Pancreas (tissue), 10 donors: Measurements from ENCODE around the gene KLF6. TPM values are rescaled to one million over a fixed set of nuclear protein-coding genes. Genes with fewer than 3 reads are reported as not detected.

Experiments used
- ATAC-seq, 4 donors: fragments of 200-7000 bp; cut with Tn5 transposase; one replicate each; pipeline versions ENCODE4 v1.8.0 to v1.9.1; 2020; ENCODE audit warnings: mild to moderate bottlenecking in 4 of 4, moderate library complexity in 4 of 4
- DNase-seq, 6 donors: peaks; one replicate each; pipeline ENCODE4 v3.0.0-alpha.2; 2020
- FAIRE-seq: peaks from 2 replicates; lab custom pipeline; 2012; peaks lifted over from hg19 to GRCh38; lab: Jason Lieb, UNC
- H3K27ac ChIP-seq, 4 donors: fragments of 200-600 bp; sonication (generic); 1 replicate in 3 of 4; 2 replicates in 1 of 4; pipeline versions ENCODE4 v1.5.0 to v1.8.0; 2020
- H3K27me3 ChIP-seq, 4 donors: fragments of 200-600 bp; one replicate each; pipeline ENCODE4 v1.8.0; 2021
- H3K36me3 ChIP-seq, 3 donors: fragments of 200-600 bp; sonication (generic) in 1 of 3; one replicate each; pipeline versions ENCODE4 v1.5.0 to v1.8.0; 2020 to 2021
- H3K4me1 ChIP-seq, 3 donors: fragments of 200-600 bp; one replicate each; pipeline ENCODE4 v1.8.0; 2021
- H3K4me3 ChIP-seq, 4 donors: fragments of 200-600 bp; sonication (generic) in 2 of 4; one replicate each; pipeline versions ENCODE4 v1.5.0 to v1.8.0; 2020 to 2021
- H3K9me3 ChIP-seq, 4 donors: fragments of 200-600 bp; one replicate each; pipeline ENCODE4 v1.8.0; 2021
- CTCF ChIP-seq, 4 donors: fragments of 200-600 bp; sonication (generic) in 3 of 4; IDR thresholded peaks; one replicate each; pipeline versions ENCODE4 v1.5.0 to v1.8.0; 2021; ENCODE audit warnings: antibody characterized with exemption in 4 of 4
- WGBS, 2 donors: extraction: QIAGEN DNeasy Blood & Tissue Kit; methylation state at CpG; one replicate each; pipeline ENCODE4 v1.1.7; 2013; 5-methylcytosine and 5-hydroxymethylcytosine counted together
- intact Hi-C, 3 donors: fragments of 100-400 bp; cut with DNase I; formaldehyde crosslinking; loops; one replicate each; pipeline versions ENCODE4 v1.11.1 to v1.14.2; 2022
- polyA plus RNA-seq, 2 donors: library from polyadenylated mRNA; stranded (reverse); fragments of 200-250 nt; gene quantifications; one replicate each; pipeline ENCODE4 v1.2.3, GENCODE V29; 2013
- total RNA-seq, 6 donors: library from RNA; stranded (reverse); fragmentation: NEBNext Ultra II Directional in 4 of 6; extraction: Animal tissue kit (Norgen Biotek cat#: 25700) in 4 of 6; gene quantifications; one replicate each; pipeline versions ENCODE4 v1.2.1 to v1.2.4, GENCODE V29; 2021 to 2023
- donor health status: healthy with polysubstance abuse.
- donor health status: DM: no; HTN: no; CAD: no; lungs with moderate emphysema.
- donor health status: DM: no; HTN: no; CAD: no.
- donor health status: control.
- donor health status: control.
- donor health status: Bipolar disorder and iron deficiency.
- donor health status: DM: yes; HTN: yes; CAD: no.
- donor health status: DM: no; HTN: no; CAD: no.
- donor health status: DM: no; HTN: no; CAD: no.
- donor health status: DM: yes; HTN: yes; CAD: no.

Gene KLF6
- total RNA-seq (100 to 1,000 TPM in 1 of 6 donors, 10 to 100 TPM in 5; 41.2 to 157 (median 70.5) TPM), polyA plus RNA-seq (10 to 100 TPM; 29.0 to 41.0 TPM)

- no peak for FAIRE-seq
- ATAC-seq, result peak; percentile 21 to 49 (median 24)
- no peak for TF ChIP-seq CTCF (IDR thresholded peaks at IDR 0.05)
- H3K9me3 ChIP-seq, result no peaks in the 10 kb centered on the region
- peak in 5 of 6 donors; percentile 65 to 89 (median 76) for DNase-seq
- intact Hi-C loops, result no loop called here
- H3K4me3 ChIP-seq, result peak within 1 kb of the TSS; percentile 67 to 97 (median 88)
- H3K4me1 ChIP-seq, result peaks cover 7 to 27% (median 26%) of the 10 kb centered on the region in 3 donors
- WGBS, 2 donors, result 0% methylated on average over 68 to 69 of the region's 69 CpGs
- no peaks in the 10 kb centered on the region for H3K27me3 ChIP-seq
- H3K36me3 ChIP-seq, result peaks cover 0 to 25% (median 16%) of the 10 kb centered on the region in 3 donors
- H3K27ac ChIP-seq, result peak within 1 kb of the TSS; percentile 100
These were observed at the start of gene KLF6 for GRCh38 chr10:3784510-3785250. KLF6 (minus strand) TSS chr10:3785209; CDS start chr10:3785014, 195 bp downstream.

- DNase-seq (no peak), FAIRE-seq (no peak), ATAC-seq (no peak)
- Histone ChIP-seq H3K36me3 (no peaks in the 10 kb centered on the region), H3K4me3 (no peak overlapping the region), H3K27ac (no peak overlapping the region), H3K27me3 (no peaks in the 10 kb centered on the region), H3K9me3 (no peaks in the 10 kb centered on the region), H3K4me1 (peaks cover 0 to 5% (median 5%) of the 10 kb centered on the region in 3 donors)
- WGBS, 2 donors, result 85 to 94% methylated on average over 6 of the region's 6 CpGs
- intact Hi-C loops, result no loop called here
- no peak for TF ChIP-seq CTCF (IDR thresholded peaks at IDR 0.05)
These were observed 49.4 kb upstream of the KLF6 start for GRCh38 chr10:3834404-3834803.

GRCh38 chr10:3833046-3833445, 48.0 kb upstream of the KLF6 start:
- H3K9me3 ChIP-seq, result no peaks in the 10 kb centered on the region
- H3K27ac ChIP-seq, result no peak overlapping the region
- peaks cover 0 to 5% (median 5%) of the 10 kb centered on the region in 3 donors for H3K4me1 ChIP-seq
- FAIRE-seq (no peak), ATAC-seq (no peak), DNase-seq (no peak)
- TF ChIP-seq CTCF (IDR thresholded peaks at IDR 0.05), result no peak
- intact Hi-C loops, result no loop called here
- no peaks in the 10 kb centered on the region for H3K27me3 ChIP-seq
- H3K36me3 ChIP-seq, result no peaks in the 10 kb centered on the region
- no peak overlapping the region for H3K4me3 ChIP-seq
- WGBS, 2 donors, result 85 to 91% methylated on average over 6 of the region's 6 CpGs

- ATAC-seq, result no peak
- intact Hi-C loops, result no loop called here
- WGBS, 2 donors, result 85 to 93% methylated on average over 5 of the region's 5 CpGs
- Histone ChIP-seq H3K4me1 (peaks cover 0 to 5% (median 5%) of the 10 kb centered on the region in 3 donors), H3K27ac (no peak overlapping the region), H3K36me3 (no peaks in the 10 kb centered on the region), H3K9me3 (no peaks in the 10 kb centered on the region), H3K4me3 (no peak overlapping the region), H3K27me3 (no peaks in the 10 kb centered on the region)
- TF ChIP-seq CTCF (IDR thresholded peaks at IDR 0.05), result no peak
- FAIRE-seq, result no peak
- no peak for DNase-seq
These were observed 47.2 kb upstream of the KLF6 start for GRCh38 chr10:3832022-3832786.
